Stimulated activated memory B cell treated with anti-CD40 and anti-IgM and Interleukin-4, amounts not matched to agents 10 μg/mL and 1 μg/mL and 100 μg/mL, for 72 hours (primary cell): ENCODE measurements around the gene ARHGAP26.

Source experiments
- ATAC-seq: fragments of 150-1000 bp; cut with Tn5 transposase; 2 replicates; pipeline ENCODE4 v1.10.0; 2021
- H3K27ac Mint-ChIP-seq: one replicate; pipeline ENCODE4 v1.8.0; 2022; ENCODE audit warnings: mild to moderate bottlenecking, mixed read lengths
- H3K27me3 Mint-ChIP-seq: one replicate; pipeline ENCODE4 v1.8.0; 2022; ENCODE audit warnings: mixed read lengths
- H3K36me3 Mint-ChIP-seq: one replicate; pipeline ENCODE4 v1.8.0; 2022; ENCODE audit warnings: mixed read lengths
- H3K4me1 Mint-ChIP-seq: one replicate; pipeline ENCODE4 v1.8.0; 2022; ENCODE audit warnings: mixed read lengths
- H3K4me3 Mint-ChIP-seq: one replicate; pipeline ENCODE4 v1.8.0; 2022; ENCODE audit warnings: mild to moderate bottlenecking, moderate library complexity, mixed read lengths
- H3K9me3 Mint-ChIP-seq: one replicate; pipeline ENCODE4 v1.8.0; 2022; ENCODE audit warnings: mixed read lengths

ARHGAP26 gene

GRCh38 chr5:143029293-143029692 lies 259.1 kb downstream of the ARHGAP26 start:
- Mint-ChIP-seq H3K4me1 (peaks cover 18% of the 10 kb centered on the region), H3K27me3 (no peaks in the 10 kb centered on the region), H3K27ac (no peak overlapping the region), H3K9me3 (no peaks in the 10 kb centered on the region), H3K36me3 (no peaks in the 10 kb centered on the region), H3K4me3 (no peak overlapping the region)
- ATAC-seq: no peak

GRCh38 chr5:143030349-143030748 lies 260.2 kb downstream of the ARHGAP26 start:
- no peak overlapping the region for H3K4me3 Mint-ChIP-seq
- H3K27ac Mint-ChIP-seq: peak overlapping the region; percentile 11
- peaks cover 18% of the 10 kb centered on the region for H3K4me1 Mint-ChIP-seq
- no peaks in the 10 kb centered on the region for H3K36me3 Mint-ChIP-seq
- H3K9me3 Mint-ChIP-seq: no peaks in the 10 kb centered on the region
- H3K27me3 Mint-ChIP-seq: no peaks in the 10 kb centered on the region
- peak; percentile 65 for ATAC-seq

GRCh38 chr5:143031781-143032580 lies 261.8 kb downstream of the ARHGAP26 start:
- H3K27me3 Mint-ChIP-seq: no peaks in the 10 kb centered on the region
- H3K27ac Mint-ChIP-seq: no peak overlapping the region
- no peak for ATAC-seq
- H3K36me3 Mint-ChIP-seq: no peaks in the 10 kb centered on the region
- H3K9me3 Mint-ChIP-seq: no peaks in the 10 kb centered on the region
- peaks cover 28% of the 10 kb centered on the region for H3K4me1 Mint-ChIP-seq
- no peak overlapping the region for H3K4me3 Mint-ChIP-seq

GRCh38 chr5:143032581-143032836 lies 262.3 kb downstream of the ARHGAP26 start:
- H3K27ac Mint-ChIP-seq: no peak overlapping the region
- no peak overlapping the region for H3K4me3 Mint-ChIP-seq
- no peak for ATAC-seq
- H3K9me3 Mint-ChIP-seq: no peaks in the 10 kb centered on the region
- H3K4me1 Mint-ChIP-seq: peaks cover 28% of the 10 kb centered on the region
- H3K27me3 Mint-ChIP-seq: no peaks in the 10 kb centered on the region
- no peaks in the 10 kb centered on the region for H3K36me3 Mint-ChIP-seq

- Mint-ChIP-seq H3K4me1 (peaks cover 28% of the 10 kb centered on the region), H3K27ac (no peak overlapping the region), H3K27me3 (no peaks in the 10 kb centered on the region)
Measured at GRCh38 chr5:143033535-143034250, 263.5 kb downstream of the ARHGAP26 start.

GRCh38 chr5:143036146-143036927 lies 266.2 kb downstream of the ARHGAP26 start:
- no peaks in the 10 kb centered on the region for H3K36me3 Mint-ChIP-seq
- peak; percentile 66 for ATAC-seq
- H3K27ac Mint-ChIP-seq: peak overlapping the region; percentile 58
- no peaks in the 10 kb centered on the region for H3K27me3 Mint-ChIP-seq
- no peak overlapping the region for H3K4me3 Mint-ChIP-seq
- no peaks in the 10 kb centered on the region for H3K9me3 Mint-ChIP-seq
- H3K4me1 Mint-ChIP-seq: peaks cover 12% of the 10 kb centered on the region

More at GRCh38 chr5:143033535-143034250, 263.5 kb downstream of the ARHGAP26 start:
- H3K4me3 Mint-ChIP-seq: no peak overlapping the region
- H3K9me3 Mint-ChIP-seq: no peaks in the 10 kb centered on the region
- no peak for ATAC-seq
- H3K36me3 Mint-ChIP-seq: no peaks in the 10 kb centered on the region

GRCh38 chr5:143037071-143037470 lies 266.9 kb downstream of the ARHGAP26 start:
- Mint-ChIP-seq H3K4me1 (peaks cover 10% of the 10 kb centered on the region), H3K27ac (no peak overlapping the region), H3K27me3 (no peaks in the 10 kb centered on the region), H3K9me3 (no peaks in the 10 kb centered on the region), H3K4me3 (no peak overlapping the region), H3K36me3 (no peaks in the 10 kb centered on the region)
- ATAC-seq: no peak

GRCh38 chr5:143037708-143038107 lies 267.5 kb downstream of the ARHGAP26 start:
- Mint-ChIP-seq H3K27ac (no peak overlapping the region), H3K9me3 (no peaks in the 10 kb centered on the region), H3K36me3 (no peaks in the 10 kb centered on the region), H3K27me3 (no peaks in the 10 kb centered on the region), H3K4me3 (no peak overlapping the region), H3K4me1 (peaks cover 10% of the 10 kb centered on the region)
- ATAC-seq: no peak

- Mint-ChIP-seq H3K4me3 (no peak overlapping the region), H3K36me3 (peaks cover 12% of the 10 kb centered on the region), H3K27ac (no peak overlapping the region), H3K4me1 (peaks cover 10% of the 10 kb centered on the region), H3K9me3 (no peaks in the 10 kb centered on the region), H3K27me3 (no peaks in the 10 kb centered on the region)
- no peak for ATAC-seq
Measured at GRCh38 chr5:143040622-143041021, 270.4 kb downstream of the ARHGAP26 start.

GRCh38 chr5:143041461-143041860 lies 271.3 kb downstream of the ARHGAP26 start:
- Mint-ChIP-seq H3K27ac (no peak overlapping the region), H3K36me3 (peaks cover 12% of the 10 kb centered on the region), H3K27me3 (no peaks in the 10 kb centered on the region), H3K4me3 (no peak overlapping the region), H3K9me3 (no peaks in the 10 kb centered on the region), H3K4me1 (peaks cover 3% of the 10 kb centered on the region)
- no peak for ATAC-seq

- peaks cover 12% of the 10 kb centered on the region for H3K36me3 Mint-ChIP-seq
Measured at GRCh38 chr5:143041972-143042770, 272.0 kb downstream of the ARHGAP26 start.

GRCh38 chr5:143044265-143044664 lies 274.1 kb downstream of the ARHGAP26 start:
- Mint-ChIP-seq H3K27me3 (no peaks in the 10 kb centered on the region), H3K27ac (no peak overlapping the region), H3K36me3 (peaks cover 12% of the 10 kb centered on the region), H3K4me1 (no peaks in the 10 kb centered on the region), H3K9me3 (no peaks in the 10 kb centered on the region), H3K4me3 (no peak overlapping the region)
- no peak for ATAC-seq

More at GRCh38 chr5:143041972-143042770, 272.0 kb downstream of the ARHGAP26 start:
- no peak for ATAC-seq
- H3K9me3 Mint-ChIP-seq: no peaks in the 10 kb centered on the region
- H3K27ac Mint-ChIP-seq: no peak overlapping the region
- no peak overlapping the region for H3K4me3 Mint-ChIP-seq
- H3K27me3 Mint-ChIP-seq: no peaks in the 10 kb centered on the region
- no peaks in the 10 kb centered on the region for H3K4me1 Mint-ChIP-seq

GRCh38 chr5:143045062-143045461 lies 274.9 kb downstream of the ARHGAP26 start:
- ATAC-seq: no peak
- H3K36me3 Mint-ChIP-seq: peaks cover 12% of the 10 kb centered on the region
- H3K4me3 Mint-ChIP-seq: no peak overlapping the region
- H3K4me1 Mint-ChIP-seq: no peaks in the 10 kb centered on the region
- no peaks in the 10 kb centered on the region for H3K27me3 Mint-ChIP-seq
- no peaks in the 10 kb centered on the region for H3K9me3 Mint-ChIP-seq
- no peak overlapping the region for H3K27ac Mint-ChIP-seq

GRCh38 chr5:143046314-143046713 lies 276.1 kb downstream of the ARHGAP26 start:
- Mint-ChIP-seq H3K4me3 (no peak overlapping the region), H3K36me3 (peaks cover 12% of the 10 kb centered on the region), H3K9me3 (no peaks in the 10 kb centered on the region), H3K4me1 (no peaks in the 10 kb centered on the region), H3K27me3 (no peaks in the 10 kb centered on the region), H3K27ac (no peak overlapping the region)
- no peak for ATAC-seq

- H3K27ac Mint-ChIP-seq: no peak overlapping the region
- H3K36me3 Mint-ChIP-seq: peaks cover 12% of the 10 kb centered on the region
- ATAC-seq: no peak
Measured at GRCh38 chr5:143047091-143047490, 276.9 kb downstream of the ARHGAP26 start.

More at GRCh38 chr5:143047091-143047490, 276.9 kb downstream of the ARHGAP26 start:
- H3K4me1 Mint-ChIP-seq: no peaks in the 10 kb centered on the region
- H3K27me3 Mint-ChIP-seq: no peaks in the 10 kb centered on the region
- H3K4me3 Mint-ChIP-seq: no peak overlapping the region
- H3K9me3 Mint-ChIP-seq: no peaks in the 10 kb centered on the region
